Stimulated activated naive CD8-positive, alpha-beta T cell treated with anti-CD3 and anti-CD28 coated beads, Interleukin-15, Interleukin-2, amounts not matched to agents 100 U/mL and 50 U/mL, for 24 hours (primary cell): Measurements from ENCODE around the gene MB.

ENCODE experiments used
- ATAC-seq: fragments of 150-1000 bp; cut with Tn5 transposase; one replicate; pipeline ENCODE4 v1.10.0; 2021
- DNase-seq: peaks from one replicate; pipeline ENCODE4 v3.0.0; 2021

MB gene

DNA sequence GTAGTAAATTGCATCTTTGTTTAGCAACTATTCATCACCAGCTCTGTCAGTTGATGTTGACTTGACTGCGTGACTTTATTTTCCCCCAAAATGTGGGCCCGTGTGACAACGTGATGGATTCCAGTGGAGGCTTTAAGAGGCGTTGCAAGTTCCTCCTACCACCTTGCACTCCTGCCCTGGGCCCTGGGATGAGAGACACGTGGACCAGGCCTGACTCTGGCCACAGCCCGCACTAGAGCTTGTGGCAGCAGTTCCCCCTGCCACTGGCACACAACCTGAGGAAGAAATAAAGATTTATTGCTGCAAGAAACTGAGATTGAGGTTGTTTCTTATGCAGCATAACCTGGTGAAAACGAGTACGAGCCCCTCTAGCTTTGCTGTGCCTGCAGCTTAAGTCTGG is 44.6 kb downstream of the MB start:
- ATAC-seq (no peak), DNase-seq (no peak)

DNA sequence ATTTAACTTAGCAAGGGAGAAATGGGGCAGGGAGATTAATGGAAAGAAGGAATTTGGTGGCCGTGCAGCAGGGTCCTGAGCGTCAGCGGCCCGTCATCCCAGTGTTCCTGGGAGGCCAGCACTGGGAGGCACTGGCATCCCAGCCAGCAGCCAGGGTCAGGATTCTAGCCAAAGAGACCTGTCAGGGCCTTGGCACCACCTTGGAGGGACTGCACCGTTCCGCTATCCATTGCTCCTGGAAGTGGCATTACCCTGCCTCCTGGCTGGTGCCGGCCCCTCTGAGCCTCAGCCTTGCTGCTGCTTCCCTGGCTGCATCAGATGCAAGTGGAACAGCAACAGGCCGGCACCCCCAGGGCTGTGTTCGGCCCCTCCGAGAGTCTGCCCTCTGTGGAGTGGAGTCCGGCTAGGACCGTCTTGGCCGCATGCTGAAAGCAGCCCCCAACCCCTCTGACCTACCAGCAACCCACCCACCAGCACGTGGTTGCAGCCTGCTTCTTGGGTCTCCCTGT is 46.4 kb downstream of the MB start:
- DNase-seq (no peak), ATAC-seq (no peak)

DNA sequence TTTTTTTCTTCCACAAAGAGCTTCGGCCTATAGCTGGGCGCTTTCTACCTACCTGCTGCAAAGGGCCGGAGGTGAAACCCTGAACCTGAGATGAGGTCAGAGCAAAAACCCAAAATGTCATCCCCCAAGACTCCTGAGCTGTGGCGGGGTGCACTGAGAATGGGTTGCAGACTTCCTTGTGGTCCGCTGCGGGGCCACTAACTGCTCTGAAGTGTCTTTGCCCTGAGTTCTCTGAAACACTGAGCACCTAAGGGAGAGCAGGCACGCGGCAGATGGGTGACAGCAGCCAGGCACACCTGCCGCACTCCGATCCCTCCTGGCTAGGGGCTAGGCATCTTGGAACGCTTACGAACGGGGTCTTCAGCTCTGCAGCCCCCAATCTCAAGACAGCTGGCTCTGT is 47.2 kb downstream of the MB start:
- DNase-seq (no peak), ATAC-seq (no peak)

DNA sequence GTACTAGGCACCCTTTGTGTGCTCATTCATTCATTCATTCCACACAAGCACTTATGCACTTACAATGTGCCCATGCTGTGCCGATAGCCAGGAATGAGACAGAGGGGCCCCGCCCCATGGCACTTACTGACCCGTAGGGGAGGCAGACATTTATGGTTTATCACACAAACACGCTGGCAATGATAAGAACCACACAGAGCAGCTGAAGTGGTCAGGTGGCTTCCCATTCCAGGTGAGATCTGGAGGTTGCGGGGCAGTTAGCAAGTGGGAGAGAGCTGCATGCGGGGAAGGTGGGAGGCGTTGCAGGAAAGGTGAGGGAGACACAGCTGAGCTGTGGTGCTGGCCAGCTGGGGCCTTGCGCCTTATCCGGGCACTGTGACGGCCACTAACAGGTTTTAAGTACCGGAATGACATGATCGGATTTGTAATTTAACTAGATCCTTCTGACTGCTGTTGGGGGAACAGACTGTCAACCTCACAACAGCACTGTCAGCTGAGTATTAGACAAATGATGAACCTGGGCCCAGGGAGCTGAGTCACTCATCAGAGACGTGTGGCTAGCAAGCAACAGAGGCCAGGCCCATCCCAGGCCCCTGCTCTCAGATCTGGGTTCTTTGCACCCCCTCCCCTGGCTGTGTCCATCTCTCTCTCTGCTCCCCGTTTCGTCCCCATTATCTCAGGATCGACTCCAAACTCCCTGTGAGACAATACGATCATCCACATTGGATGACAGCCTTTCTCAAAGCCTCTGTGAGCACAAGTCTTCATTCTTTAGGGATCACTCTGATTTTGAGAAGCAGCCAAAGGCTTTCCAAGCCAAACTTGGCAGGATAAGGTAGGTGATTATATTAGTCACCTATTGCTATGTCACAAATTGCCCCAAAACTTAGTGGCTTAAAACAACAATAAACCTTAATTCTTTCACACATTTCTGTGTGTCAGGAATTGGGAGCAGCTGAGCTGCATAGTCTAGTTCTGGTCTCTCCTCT is 48.1 kb downstream of the MB start:
- no peak for ATAC-seq

DNA sequence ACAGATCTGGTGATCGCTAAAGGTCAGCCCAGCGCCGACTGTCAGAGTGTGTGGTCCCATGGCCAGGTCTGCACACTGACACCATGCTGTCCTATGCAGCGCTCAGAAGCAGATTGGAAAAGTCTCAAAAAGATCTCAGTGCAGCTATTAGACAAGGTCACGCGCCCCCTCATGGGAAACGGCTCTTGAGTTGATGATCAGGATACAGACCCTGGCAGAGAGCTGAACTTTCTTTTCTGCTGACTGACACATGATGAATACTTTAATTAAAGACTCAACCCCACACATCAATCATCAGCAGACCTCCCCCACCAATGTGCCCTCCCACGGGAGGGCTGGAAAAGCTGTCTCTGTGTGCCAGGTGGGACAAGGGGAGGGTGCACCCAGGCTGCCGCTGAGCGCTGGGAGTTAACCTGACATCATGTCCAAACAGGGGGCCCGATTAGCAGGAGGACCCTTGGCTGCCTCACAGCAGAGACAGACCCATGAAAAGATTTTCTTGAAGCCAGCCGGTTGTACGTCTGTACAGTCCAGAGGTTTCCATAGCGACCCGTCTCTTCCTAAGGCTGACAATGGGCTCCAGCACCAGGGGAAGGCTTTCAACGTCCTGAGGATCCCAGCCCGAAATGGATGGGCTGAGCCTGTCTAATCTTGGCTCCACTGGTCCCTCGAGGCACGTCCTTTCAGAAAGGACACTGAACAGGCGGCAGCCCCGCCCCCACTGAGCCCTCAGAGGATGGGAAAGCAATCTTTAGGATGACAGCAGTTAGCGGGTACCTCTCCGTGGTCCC is 49.6 kb downstream of the MB start:
- no peak for ATAC-seq
- no peak for DNase-seq

More for the DNA sequence above, 48.1 kb downstream of the MB start:
- DNase-seq, result no peak

DNA sequence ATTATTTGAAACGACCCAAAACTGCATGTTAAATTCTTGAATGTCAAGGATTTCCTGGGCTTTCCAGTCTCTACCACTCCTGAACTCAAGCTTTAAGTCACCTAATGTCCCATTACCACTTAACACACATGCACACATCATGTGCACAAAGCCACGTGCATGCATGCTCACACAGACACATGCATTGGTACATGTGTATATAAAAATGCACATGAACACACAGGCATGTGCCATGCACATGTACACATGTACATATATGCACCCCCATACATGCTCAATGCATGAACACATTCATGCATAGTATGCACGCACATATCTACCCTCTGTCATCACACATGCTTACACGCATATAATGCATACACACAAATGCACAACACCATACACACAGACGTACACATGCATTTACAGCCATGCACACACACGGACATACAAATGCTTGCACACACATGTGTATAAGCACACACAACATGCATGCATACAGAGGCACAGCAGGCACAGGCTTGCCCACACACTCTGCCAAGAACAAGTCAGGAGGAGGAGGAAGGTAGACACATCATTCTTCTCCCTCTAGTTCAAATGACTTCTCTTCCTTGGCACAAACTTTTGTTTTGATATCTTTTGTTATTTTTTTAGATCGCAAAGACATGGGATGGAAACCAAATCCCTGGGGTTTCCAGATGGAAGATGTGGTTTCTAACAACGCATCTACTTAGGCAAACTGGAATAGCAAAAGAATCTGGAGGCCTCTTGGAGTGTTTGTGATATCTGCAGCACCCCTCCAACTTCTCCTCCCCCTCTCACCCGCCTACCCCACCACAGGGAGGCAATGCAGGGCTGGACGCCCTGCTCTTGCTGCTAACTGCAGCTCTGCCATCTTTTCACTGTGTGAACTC is 51.9 kb downstream of the MB start:
- ATAC-seq (no peak), DNase-seq (no peak)

DNA sequence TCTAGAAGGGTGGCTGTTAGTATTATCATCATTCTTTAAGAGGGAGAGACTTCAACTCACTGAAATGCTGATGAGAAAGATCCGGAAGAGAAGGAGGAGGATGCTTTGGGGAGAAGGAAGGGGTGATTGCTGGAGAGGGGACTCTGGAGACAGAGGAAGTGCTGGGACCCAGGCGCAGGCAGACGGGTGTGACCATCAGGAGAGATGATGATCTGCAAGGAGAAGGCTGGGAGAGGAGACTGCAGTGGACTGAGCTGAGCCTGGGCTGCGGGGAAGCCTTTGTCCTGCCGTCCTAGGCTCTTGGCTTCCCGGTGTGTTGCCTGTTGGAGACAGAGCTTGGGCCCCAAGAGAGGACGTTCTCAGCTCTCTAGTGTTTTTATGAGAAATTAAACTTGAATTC is 53.9 kb downstream of the MB start:
- no peak for DNase-seq
- no peak for ATAC-seq

DNA sequence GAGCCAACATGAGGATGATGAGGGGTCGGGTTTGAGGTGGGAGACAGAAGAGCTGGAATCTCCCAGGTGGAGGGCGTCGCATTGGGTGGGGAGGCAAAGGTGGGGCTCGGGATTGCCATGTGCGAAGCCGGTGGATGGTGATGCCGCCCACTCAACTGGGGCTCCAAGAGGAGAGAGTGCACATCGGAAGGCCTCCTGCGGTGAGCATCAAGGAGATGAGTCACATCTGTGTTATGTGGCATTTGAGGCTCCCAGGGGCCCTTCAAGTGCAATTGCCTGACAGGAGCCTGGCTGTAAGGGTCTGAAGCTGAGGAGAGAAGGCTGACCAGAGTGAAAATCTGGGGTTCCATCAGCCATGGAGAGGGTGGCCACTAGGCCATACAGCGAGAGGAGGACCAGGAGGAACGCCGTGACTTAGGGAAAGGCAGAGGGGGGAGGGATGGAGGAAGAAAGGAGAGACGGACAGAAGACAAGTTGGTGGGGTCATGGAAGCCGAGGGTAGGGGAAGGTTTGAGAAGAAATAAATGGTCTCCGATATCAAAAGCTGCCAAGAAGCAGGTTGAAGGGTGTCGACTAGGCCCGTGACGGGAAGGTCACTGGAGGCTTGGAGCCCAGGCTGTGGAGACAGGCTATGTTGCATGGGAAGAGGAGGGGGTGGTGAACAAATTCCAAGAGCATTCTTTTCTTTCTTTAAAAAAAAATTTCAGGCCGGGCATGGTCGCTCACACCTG is 55.2 kb downstream of the MB start:
- peak; percentile 57 for ATAC-seq

DNA sequence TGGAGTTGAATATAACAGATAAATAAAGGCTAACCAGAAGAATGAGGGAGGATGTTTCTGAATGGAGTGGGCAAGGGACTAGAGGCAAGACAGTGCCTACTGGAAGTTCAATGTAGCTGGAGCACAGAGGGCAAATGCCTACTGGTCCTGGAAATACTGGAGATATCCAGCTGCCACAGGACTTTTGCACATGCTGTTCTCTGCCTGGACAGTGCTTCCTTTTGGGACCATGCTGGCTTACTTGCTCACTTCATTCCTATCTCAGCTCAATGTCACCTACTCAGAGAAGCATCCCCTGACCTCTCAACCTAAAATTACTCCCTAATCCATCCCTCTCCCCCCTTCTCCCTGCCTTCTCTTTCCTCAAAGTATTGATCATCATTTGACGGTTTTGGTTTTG is 56.3 kb downstream of the MB start:
- ATAC-seq, result no peak

More for the DNA sequence above, 55.2 kb downstream of the MB start:
- peak; percentile 14 for DNase-seq

DNA sequence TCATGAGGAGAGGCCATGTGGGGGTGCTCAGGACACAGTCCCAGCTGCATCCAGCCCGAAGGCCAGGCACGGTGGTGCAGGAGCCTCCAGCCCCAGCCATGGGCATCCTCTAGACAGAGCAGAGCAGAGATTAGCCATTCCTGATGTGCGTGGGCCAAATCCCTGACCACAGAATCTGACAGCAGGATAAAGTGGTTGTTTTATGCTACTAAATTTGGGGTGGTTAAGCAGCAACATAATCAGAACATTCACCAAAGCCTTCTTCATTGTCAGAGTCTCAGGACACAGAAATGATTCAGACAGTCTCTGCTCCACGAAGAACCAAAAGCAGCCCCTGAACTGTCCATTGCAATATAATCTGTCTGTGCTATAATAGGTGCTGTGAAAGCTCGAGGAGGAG is 56.8 kb downstream of the MB start:
- no peak for ATAC-seq
- no peak for DNase-seq

More for the DNA sequence above, 56.3 kb downstream of the MB start:
- DNase-seq, result no peak

DNA sequence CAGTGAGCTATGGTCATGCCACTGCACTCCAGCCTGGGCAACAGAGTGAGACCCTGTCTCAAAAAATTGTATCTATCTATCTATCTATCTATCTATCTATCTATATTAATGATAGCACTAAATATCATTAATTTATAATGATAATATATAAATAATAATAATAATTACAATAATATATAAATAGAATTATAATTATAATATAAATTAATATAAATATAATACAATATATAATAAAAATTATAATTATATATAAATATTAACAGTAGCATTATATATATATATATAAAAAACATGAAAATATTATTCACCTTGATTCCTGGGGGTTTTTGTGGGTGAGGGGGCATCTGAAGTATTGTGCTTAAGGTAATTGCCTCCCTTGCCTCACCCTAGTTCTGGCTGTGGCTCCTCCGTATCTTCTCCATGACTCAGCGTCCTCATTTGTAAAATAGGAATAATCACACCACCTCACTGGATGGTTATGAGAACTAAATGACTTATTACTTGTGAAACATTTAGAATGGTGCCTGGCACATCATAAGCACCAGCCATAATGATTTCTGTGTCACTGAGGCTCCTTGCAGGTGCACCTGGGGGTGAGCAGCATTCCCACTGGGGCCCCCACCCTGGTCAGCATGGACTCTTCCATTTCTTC is 57.6 kb downstream of the MB start:
- no peak for ATAC-seq

DNA sequence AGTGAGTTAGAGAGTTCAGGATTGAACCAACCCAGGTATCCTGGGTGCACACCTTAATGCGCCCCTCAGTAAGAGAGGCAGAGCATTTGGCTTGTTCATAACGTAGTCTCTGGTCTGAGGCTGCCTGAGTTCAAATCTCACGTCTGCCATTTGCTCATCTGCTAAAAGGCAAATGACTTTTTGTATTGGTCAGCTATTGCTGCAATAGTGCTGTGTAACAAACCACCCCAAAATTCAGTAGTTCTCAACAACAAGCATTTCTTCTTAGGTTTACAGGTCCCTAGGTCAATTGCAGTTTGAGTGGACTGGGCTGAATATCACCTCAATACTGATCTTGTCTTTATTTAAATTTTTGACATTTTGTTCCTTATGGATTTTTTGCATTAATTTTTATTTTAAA is 58.4 kb downstream of the MB start:
- DNase-seq (no peak), ATAC-seq (no peak)

More for the DNA sequence above, 57.6 kb downstream of the MB start:
- DNase-seq, result no peak

DNA sequence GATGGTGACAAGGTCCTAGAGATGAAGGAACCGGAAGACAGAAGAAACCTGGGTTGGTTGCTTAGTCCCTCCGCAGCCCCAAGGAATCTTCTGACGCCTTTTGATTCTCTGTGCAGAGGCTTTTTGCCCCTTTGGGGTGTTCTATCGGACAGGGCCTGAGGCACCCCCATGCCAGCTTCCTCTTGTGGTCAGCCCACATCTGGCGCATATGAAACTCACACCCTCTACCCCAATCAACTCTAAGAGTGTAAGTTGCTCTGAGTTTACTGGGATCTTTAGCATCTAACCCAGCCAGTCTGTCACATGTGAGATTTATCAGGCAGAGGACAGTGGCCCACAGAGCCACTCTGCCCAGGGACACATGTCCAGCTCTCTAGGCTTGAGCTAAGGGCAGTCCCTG is 59.1 kb downstream of the MB start:
- DNase-seq, result no peak
- ATAC-seq, result no peak
